Stimulated activated CD8-positive, alpha-beta memory T cell treated with anti-CD3 and anti-CD28 coated beads, Interleukin-2, amount 100 ng/mL, for 48 hours (primary cell): ENCODE results near the gene TMTC1.

ENCODE experiments used
- DNase-seq, 2 donors: peaks; one replicate each; pipeline ENCODE4 v3.0.0-alpha.2; 2020; ENCODE audit warnings: low read depth in 2 of 2

The TMTC1 gene

DNA sequence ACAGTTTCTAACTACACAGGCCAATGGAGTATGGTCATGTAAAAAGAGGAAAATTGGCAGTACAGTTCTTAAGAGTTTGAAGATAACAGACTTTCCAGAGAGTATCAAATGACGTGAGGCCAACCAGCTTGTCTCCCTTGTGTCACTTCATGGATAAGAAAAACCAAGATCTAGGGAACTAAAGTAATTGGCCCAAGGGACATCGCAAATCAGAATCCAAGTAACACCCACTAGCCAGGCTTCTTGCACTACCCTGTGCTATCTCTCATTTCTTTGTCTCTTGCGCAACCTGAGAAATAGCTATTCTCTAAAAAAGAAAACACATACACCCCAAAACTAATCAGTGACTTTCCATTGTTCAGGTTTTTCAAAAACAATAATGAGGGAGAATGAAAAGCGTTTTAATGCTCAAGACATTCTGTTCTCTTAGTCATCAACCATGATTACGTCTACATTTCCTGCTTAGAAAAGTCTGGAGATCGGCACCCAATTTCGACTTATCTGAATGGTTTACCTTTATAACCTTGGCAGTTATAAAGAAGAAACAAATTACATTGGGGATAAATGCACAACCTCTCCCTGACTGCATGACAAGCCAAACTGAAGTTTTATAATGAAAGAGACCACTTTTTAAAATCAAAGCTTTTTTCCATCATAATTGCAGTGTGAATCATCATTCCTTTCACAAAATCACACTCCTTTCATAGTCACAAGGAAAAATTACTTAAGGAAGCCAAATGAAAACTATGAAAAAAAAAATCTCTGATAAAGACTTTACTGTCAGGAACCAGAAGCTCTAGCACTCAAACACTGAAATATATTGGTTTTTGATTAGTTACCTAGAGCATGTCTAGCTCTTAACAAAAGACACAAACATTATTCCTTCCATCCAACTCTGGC is 42.1 kb downstream of the TMTC1 start:
- DNase-seq, result no peak

DNA sequence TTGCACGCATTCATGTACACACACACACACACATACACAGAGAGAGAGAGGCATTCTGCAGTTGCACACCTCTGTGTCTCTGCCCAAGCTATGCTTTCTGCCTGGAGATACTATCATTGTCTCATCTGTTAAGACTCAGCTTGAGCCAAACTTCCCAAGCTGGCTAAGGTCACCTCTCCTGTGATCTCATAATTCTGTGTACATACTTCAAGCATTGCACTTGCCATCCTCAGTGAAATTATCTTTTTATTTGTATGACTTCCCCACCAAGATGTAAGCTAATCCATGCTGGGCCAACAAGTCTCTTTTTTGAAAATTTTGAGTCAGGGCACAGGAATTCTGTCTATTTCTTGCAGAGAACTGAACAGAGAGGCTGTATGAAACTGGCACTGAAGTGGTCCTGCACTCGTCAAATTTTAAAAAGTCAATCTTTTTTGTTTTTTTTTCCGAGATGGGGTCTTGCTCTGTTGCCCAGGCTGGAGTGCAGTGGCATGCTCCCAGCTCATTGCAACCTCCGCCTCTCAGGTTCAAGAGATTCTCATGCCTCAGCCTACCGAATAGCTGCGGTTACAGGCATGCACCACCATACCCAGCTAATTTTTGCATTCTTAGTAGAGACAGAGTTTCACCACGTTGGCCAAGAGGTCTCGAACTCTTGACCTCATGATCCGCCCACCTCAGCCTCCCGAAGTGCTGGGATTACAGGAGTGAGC is 44.3 kb downstream of the TMTC1 start:
- DNase-seq, result no peak

GRCh38 chr12:29738365-29738764 is 45.4 kb downstream of the TMTC1 start:
- no peak for DNase-seq

DNA sequence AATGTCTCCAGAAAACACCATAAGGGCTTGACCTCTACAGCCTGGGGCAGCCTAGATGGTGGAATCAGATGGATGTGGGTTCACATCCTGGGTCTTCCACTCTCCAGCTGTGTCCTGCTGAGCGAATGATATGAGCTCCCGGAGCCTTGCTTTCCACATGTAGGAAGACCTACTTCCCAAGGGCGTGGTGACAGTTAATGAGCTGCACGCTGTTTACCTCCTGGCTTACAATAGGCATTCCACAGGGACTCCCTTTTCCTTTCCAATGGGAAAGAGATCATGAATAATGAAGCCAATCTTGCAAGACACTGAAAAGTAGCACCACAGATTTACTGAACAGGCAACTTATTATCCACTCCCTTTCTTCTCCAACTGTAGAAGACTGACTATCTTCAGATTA is 46.1 kb downstream of the TMTC1 start:
- DNase-seq, result no peak

DNA sequence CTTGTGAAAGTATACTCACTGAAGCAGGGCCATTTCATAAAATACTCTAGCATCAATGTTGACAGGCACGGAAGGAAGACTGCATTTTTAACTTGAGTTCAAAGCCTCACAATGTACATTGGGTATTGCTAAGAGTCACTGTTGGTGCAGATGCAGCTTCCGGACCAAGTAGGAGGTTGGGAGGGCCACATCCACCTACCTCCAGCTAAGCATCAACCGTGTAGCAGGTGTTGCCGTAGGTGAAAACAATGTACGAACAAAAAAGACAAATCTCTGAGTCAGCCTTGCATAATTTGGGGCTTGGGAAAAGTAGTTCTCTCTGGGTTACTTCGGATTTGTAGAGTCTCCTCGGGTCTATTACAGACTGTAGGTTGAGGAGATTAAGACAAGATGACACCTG is 48.1 kb downstream of the TMTC1 start:
- DNase-seq, result no peak

- no peak for DNase-seq
Measured at GRCh38 chr12:29734734-29735133, 49.0 kb downstream of the TMTC1 start.

DNA sequence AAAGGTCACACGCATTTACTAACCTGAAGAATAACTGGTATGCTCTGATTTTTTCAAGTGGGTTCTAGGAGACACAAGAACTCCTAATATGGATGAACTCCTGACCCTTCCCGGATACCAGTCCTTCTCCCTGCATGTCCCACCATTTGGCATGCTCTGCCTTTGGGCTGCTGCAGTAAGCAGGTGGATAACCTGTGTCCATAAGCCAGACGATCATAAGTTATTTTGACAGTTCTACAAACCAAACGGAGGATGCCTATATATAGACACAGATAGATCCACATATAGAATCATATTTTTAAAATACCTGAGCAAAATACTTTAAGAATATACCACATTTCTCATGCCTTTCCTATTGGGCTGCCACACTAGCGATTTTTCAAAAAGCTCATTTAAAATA is 49.4 kb downstream of the TMTC1 start:
- DNase-seq, result no peak

DNA sequence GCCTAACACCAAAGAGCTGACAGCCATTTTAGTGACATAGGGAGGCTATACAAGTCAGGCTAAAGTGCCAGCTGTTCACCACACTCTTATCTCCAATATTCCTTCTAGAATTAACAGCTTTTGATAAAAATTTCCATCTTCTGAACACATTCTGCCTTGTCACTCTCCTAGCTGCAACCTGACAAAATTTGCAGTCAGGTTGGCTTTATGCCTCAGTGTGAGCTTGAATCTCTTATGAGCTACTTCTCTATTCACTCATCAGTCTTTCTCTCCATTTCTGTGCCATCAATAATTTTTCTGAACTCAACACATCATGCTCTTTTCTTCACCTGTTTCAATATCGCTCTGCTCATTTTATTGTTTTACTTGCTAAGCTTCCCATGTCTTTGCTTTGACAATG is 50.2 kb downstream of the TMTC1 start:
- DNase-seq, result no peak

DNA sequence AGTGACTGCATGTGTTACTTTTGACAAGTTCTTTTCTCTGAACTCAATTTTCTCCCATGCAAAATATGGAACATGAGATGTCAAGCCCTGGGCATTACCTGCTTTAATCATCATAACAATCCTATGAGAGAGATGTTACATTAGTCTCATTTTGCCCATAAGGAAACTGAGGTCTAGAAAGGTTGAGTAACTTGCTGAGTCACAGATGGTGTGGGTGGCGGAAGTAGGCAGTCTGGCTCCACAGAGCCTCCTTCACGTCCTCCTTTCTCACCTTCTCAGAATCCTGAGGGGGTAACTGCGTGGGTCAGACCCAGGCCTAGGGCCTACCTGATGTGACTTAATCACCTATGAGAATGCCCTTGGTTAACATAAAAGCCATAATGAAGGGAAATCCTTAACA is 50.7 kb downstream of the TMTC1 start:
- DNase-seq, result no peak

DNA sequence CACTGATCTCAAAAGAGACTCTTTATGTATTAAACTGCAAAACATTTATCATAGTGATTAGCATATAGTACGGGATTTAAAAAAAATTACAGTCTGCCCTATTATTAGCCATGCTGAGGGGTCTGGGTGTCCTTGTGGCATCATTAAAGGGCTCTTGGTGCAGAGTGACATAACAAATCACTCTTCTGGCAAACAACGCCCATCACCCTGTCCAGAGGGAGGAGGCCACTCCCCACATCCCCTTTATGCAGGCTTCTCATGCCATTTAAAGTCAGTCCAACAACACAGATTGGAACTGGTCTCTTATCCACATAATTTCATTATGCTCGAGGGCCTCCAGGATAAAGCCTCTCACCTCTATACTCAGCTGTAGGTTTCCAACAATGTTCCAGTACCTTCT is 51.1 kb downstream of the TMTC1 start:
- DNase-seq, result no peak

GRCh38 chr12:29732191-29732590 is 51.6 kb downstream of the TMTC1 start:
- no peak for DNase-seq

DNA sequence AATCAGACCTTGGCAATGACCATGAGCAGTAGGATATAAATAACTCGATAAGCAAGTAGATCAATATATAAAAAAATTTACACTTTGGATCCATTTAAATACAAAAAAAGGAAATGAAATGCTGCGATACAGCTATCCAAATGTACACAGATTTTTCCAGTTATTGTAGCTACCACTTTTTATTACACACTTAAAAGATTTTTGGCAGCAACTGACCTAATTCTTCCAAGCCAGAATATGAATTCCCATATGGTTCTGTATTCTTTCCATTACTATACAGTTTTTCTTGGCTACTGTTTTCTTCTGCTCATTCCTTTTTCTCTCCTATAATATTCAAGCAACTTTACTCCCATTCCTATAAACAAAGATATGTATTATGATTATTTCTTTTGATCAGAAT is 52.2 kb downstream of the TMTC1 start:
- DNase-seq, result no peak

DNA sequence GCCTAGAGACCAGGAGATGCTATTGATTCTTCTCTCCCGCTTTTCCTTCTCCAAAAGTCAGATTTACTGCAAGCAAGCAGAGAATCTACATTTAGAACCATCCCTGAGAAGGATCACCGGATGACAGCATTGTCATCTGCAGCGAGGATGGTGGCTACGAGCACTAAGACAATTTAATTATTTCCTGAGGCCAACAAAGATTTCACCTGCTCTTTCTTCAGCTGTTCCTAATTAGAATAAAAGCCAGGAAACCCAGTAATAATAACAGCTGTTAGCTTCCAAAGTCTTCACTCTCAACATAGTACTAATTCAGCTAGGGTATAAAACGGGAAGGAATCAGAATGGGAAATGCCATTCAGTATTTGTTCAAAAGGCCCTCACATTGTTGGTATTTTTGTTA is 53.3 kb downstream of the TMTC1 start:
- DNase-seq, result no peak

- no peak for DNase-seq
Measured at GRCh38 chr12:29728030-29728429, 55.7 kb downstream of the TMTC1 start.

- DNase-seq, result no peak
Measured at GRCh38 chr12:29726741-29727348, 56.9 kb downstream of the TMTC1 start.

GRCh38 chr12:29726321-29726692 is 57.4 kb downstream of the TMTC1 start:
- DNase-seq, result no peak

DNA sequence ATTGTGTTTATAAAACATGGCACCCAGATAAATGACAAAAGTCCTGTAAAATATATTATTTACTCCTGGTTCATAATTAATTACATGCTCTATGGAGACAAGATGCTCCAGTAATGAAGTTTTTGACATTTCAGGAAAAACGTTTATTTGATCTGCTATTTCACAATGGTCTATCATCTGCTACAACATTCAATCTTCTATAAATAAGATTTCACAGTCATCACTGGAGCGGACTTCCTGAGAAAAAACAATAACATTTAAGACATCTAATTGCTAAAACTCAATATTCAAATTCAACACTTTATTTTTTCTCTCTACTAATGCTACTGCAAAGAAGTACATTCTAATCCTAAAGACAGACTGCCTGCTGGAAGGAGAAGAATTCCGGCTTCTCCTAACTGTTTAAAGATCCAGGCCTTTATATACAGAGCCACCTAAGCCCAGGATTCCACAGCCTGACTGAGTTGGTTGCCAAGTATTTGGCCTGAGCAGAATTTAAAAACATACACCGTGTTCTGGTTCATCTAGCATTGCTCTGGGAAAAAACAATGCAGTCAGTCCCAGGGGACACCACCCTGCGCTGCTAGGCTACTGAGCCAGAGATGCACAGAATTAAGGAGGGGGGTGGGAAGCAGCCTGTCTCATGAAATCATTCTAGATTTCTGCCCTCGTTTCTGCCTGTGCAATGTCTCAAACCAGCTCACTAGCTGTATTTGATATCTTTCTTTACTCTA is 58.0 kb downstream of the TMTC1 start:
- DNase-seq, result no peak

DNA sequence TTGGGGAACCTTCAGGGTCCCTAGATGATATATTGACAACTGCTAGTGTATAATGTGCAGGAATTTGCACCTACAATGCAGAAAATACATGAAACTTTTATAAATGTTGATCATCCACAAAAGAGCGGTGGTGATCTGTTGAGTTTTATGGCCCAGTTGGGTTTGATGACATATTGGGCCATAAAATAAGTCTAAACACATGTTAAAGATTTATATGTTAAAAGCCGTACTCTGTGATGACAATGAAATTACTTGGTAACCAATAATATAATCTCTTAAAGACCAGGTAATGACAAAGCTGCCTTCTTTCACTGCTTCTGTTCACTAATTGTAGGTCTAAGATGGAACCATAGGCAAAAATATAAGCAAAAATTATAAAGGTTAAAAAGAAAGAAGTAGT is 61.6 kb downstream of the TMTC1 start:
- DNase-seq, result no peak

GRCh38 chr12:29719381-29719780 is 64.4 kb downstream of the TMTC1 start:
- DNase-seq, result no peak

DNA sequence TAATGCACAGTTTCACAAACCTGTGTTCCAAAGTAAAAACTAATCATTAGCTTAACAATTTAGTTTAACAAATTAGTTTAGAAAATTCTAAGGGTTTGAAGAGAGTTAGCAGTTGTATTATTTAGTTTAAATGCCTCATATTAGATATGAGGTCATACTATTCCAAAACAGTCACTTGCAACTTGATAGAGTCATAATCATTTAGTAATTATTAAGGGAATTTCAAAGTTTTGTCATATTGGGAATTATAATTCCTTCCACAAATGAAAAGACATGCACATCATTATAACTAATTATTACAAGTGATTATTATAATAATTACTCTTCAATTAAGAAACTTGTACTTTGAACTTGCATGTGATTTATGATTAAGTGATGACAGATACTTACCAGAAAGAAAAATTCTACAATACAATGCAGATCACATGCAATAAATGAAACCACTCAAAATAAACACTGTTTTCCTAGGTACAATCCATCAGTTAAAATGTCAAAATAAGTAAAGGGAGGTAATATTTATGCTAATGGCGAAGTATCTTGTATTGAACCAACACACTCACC is 66.1 kb downstream of the TMTC1 start:
- DNase-seq, result no peak

DNA sequence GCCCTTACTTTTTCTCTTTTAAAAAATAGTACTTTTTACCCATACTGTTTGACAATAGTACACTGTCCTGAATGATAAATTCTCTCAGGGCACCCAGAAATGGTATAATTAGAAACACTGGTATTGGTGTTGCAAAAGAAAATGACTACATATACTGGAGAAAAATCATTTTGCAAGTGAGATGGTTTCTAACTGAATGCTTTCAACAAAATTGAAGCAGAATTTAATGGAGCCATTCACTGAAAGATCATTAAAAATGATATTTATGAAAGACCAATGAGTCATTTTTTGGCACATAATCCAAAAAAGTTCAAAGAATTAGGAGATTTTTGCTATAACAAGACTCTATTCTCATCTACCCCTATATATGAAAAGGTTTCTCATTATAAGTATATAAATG is 68.8 kb downstream of the TMTC1 start:
- DNase-seq, result no peak

DNA sequence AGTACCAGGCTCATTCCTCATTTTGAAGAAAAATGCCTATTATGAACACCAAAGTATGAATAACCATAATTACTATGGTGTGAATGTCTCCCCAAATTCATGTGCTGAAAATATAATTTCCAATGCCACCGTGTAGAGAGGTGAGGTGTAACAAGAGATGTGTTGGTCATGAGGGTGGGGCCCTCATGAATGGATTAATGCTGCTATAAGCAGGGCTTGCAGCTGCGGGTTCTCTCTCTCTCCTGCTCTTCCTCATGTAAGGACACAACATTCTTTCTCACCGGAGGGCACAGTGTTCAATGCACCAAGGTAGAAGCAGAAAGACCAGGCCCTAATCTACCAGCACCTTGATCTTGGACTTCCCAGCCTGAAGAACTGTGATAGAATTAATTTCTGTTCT is 70.0 kb downstream of the TMTC1 start:
- DNase-seq, result no peak
